ENCODE results near the gene RAB11A. TPM values are rescaled to one million over a fixed set of nuclear protein-coding genes. Genes with fewer than 3 reads are reported as not detected.

RAB11A gene
- total RNA-seq, 1 donor from 2014 or later: 482 TPM

- Histone ChIP-seq H3K4me3 (no peak overlapping the region), H2AFZ (replicated peaks) (no peak overlapping the region), H3K9ac (no peak overlapping the region), H3K4me2 (no peak overlapping the region), H4K20me1 (ENCODE audit: low read depth) (no peaks in the 10 kb centered on the region), H3K79me2 (ENCODE audit: low read depth) (no peaks in the 10 kb centered on the region), H3F3A (ENCODE audit: low read depth) (no peaks in the 10 kb centered on the region), H3K27ac (no peak overlapping the region), H3K27me3 (no peaks in the 10 kb centered on the region), H3K9me3 (ENCODE audit: low read depth) (no peaks in the 10 kb centered on the region), H3K4me1 (no peaks in the 10 kb centered on the region), H3K36me3 (no peaks in the 10 kb centered on the region)
- H3K4me1 Mint-ChIP-seq: peaks cover 12% of the 10 kb centered on the region
- TF ChIP-seq CTCF (IDR thresholded peaks at IDR 0.05) (no peak), EZH2 (IDR thresholded peaks at IDR 0.05) (no peak), EZH2phosphoT487 (IDR thresholded peaks at IDR 0.05) (no peak)
- H3K27me3 Mint-ChIP-seq (ENCODE audit: insufficient read depth, low read depth): peaks cover 7% of the 10 kb centered on the region
- no peak overlapping the region for H3K4me3 Mint-ChIP-seq
- H3K36me3 Mint-ChIP-seq: peaks cover 16% of the 10 kb centered on the region
- no peaks in the 10 kb centered on the region for H3K9me3 Mint-ChIP-seq
- no peak for DNase-seq (ENCODE audit: low spot score)
- no peak overlapping the region for H3K27ac Mint-ChIP-seq
Observed at GRCh38 chr15:65907661-65908060, 38.4 kb downstream of the RAB11A start.

GRCh38 chr15:65908876-65909275, 39.6 kb downstream of the RAB11A start:
- H3F3A ChIP-seq (ENCODE audit: low read depth): no peaks in the 10 kb centered on the region
- Mint-ChIP-seq H3K4me3 (no peak overlapping the region), H3K36me3 (peaks cover 15% of the 10 kb centered on the region), H3K27ac (no peak overlapping the region), H3K27me3 (ENCODE audit: insufficient read depth, low read depth) (peaks cover 7% of the 10 kb centered on the region), H3K4me1 (peaks cover 3% of the 10 kb centered on the region), H3K9me3 (no peaks in the 10 kb centered on the region)
- no peaks in the 10 kb centered on the region for H3K79me2 ChIP-seq (ENCODE audit: low read depth)
- no peak overlapping the region for H3K4me3 ChIP-seq
- no peaks in the 10 kb centered on the region for H3K36me3 ChIP-seq
- H3K4me1 ChIP-seq: no peaks in the 10 kb centered on the region
- H2AFZ ChIP-seq (replicated peaks): no peak overlapping the region
- no peaks in the 10 kb centered on the region for H3K9me3 ChIP-seq (ENCODE audit: low read depth)
- no peak overlapping the region for H3K27ac ChIP-seq
- DNase-seq (ENCODE audit: low spot score): no peak
- H3K9ac ChIP-seq: no peak overlapping the region
- H3K4me2 ChIP-seq: no peak overlapping the region
- TF ChIP-seq CTCF (IDR thresholded peaks at IDR 0.05) (no peak), EZH2phosphoT487 (IDR thresholded peaks at IDR 0.05) (no peak), EZH2 (IDR thresholded peaks at IDR 0.05) (no peak)
- H3K27me3 ChIP-seq: no peaks in the 10 kb centered on the region
- no peaks in the 10 kb centered on the region for H4K20me1 ChIP-seq (ENCODE audit: low read depth)

GRCh38 chr15:65909831-65910230, 40.5 kb downstream of the RAB11A start:
- H3K27ac Mint-ChIP-seq: peak overlapping the region; percentile 19
- H3K36me3 Mint-ChIP-seq: peaks cover 12% of the 10 kb centered on the region
- Histone ChIP-seq H3K27ac (no peak overlapping the region), H3K79me2 (ENCODE audit: low read depth) (no peaks in the 10 kb centered on the region), H4K20me1 (ENCODE audit: low read depth) (no peaks in the 10 kb centered on the region), H3K36me3 (no peaks in the 10 kb centered on the region), H3F3A (ENCODE audit: low read depth) (no peaks in the 10 kb centered on the region), H3K9ac (no peak overlapping the region), H2AFZ (replicated peaks) (no peak overlapping the region), H3K9me3 (ENCODE audit: low read depth) (no peaks in the 10 kb centered on the region), H3K4me1 (no peaks in the 10 kb centered on the region), H3K4me2 (no peak overlapping the region), H3K27me3 (no peaks in the 10 kb centered on the region), H3K4me3 (no peak overlapping the region)
- DNase-seq (ENCODE audit: low spot score): no peak
- H3K4me3 Mint-ChIP-seq: no peak overlapping the region
- peaks cover 7% of the 10 kb centered on the region for H3K27me3 Mint-ChIP-seq (ENCODE audit: insufficient read depth, low read depth)
- H3K9me3 Mint-ChIP-seq: no peaks in the 10 kb centered on the region
- TF ChIP-seq EZH2phosphoT487 (IDR thresholded peaks at IDR 0.05) (no peak), EZH2 (IDR thresholded peaks at IDR 0.05) (no peak), CTCF (IDR thresholded peaks at IDR 0.05) (no peak)
- H3K4me1 Mint-ChIP-seq: no peaks in the 10 kb centered on the region

Data from neural progenitor cell (in vitro differentiated cells).